Stimulated activated CD8-positive, alpha-beta memory T cell treated with anti-CD3 and anti-CD28 coated beads, Interleukin-2, amount 100 ng/mL, for 1 hour (primary cell): ENCODE measurements around the gene CNN3.

ENCODE experiments used
- DNase-seq, 2 donors: peaks; one replicate each; pipeline ENCODE4 v3.0.0-alpha.2; 2020; ENCODE audit warnings: low read depth in 2 of 2

Gene CNN3

GRCh38 chr1:94922761-94923331 lies 4.1 kb downstream of the CNN3 start:
- no peak for DNase-seq

GRCh38 chr1:94921977-94922376 lies 4.9 kb downstream of the CNN3 start:
- no peak for DNase-seq

GRCh38 chr1:94920061-94920460 lies 6.8 kb downstream of the CNN3 start:
- no peak for DNase-seq

GRCh38 chr1:94919241-94920030 lies 7.5 kb downstream of the CNN3 start:
- no peak for DNase-seq

GRCh38 chr1:94917251-94917650 lies 9.7 kb downstream of the CNN3 start:
- DNase-seq = no peak

- DNase-seq = no peak
Measured at GRCh38 chr1:94912263-94913184, 14.4 kb downstream of the CNN3 start.

GRCh38 chr1:94909486-94909885 lies 17.4 kb downstream of the CNN3 start:
- DNase-seq = no peak

GRCh38 chr1:94908965-94909364 lies 17.9 kb downstream of the CNN3 start:
- no peak for DNase-seq

GRCh38 chr1:94908190-94908589 lies 18.7 kb downstream of the CNN3 start:
- no peak for DNase-seq

- DNase-seq = no peak
Measured at GRCh38 chr1:94907136-94907535, 19.8 kb downstream of the CNN3 start.

- DNase-seq = no peak
Measured at GRCh38 chr1:94906382-94906781, 20.5 kb downstream of the CNN3 start.

GRCh38 chr1:94905207-94905606 lies 21.7 kb downstream of the CNN3 start:
- DNase-seq = no peak

- no peak for DNase-seq
Measured at GRCh38 chr1:94903280-94904009, 23.5 kb downstream of the CNN3 start.

GRCh38 chr1:94901841-94902240 lies 25.1 kb downstream of the CNN3 start:
- no peak for DNase-seq

GRCh38 chr1:94899756-94900155 lies 27.2 kb downstream of the CNN3 start:
- DNase-seq = no peak

GRCh38 chr1:94898491-94899385 lies 28.2 kb downstream of the CNN3 start:
- DNase-seq = no peak

GRCh38 chr1:94895518-94895917 lies 31.4 kb downstream of the CNN3 start:
- DNase-seq = no peak

- DNase-seq = no peak
Measured at GRCh38 chr1:94894630-94895029, 32.3 kb downstream of the CNN3 start.

GRCh38 chr1:94892604-94893254 lies 34.2 kb downstream of the CNN3 start:
- no peak for DNase-seq

GRCh38 chr1:94888201-94888600 lies 38.7 kb downstream of the CNN3 start:
- no peak for DNase-seq
